ENCODE data around the gene DOK7. TPM values are rescaled to one million over a fixed set of nuclear protein-coding genes. Genes with fewer than 3 reads are reported as not detected.

The DOK7 gene
- total RNA-seq, 4 donors from 2014 or later, result not detected

DNA sequence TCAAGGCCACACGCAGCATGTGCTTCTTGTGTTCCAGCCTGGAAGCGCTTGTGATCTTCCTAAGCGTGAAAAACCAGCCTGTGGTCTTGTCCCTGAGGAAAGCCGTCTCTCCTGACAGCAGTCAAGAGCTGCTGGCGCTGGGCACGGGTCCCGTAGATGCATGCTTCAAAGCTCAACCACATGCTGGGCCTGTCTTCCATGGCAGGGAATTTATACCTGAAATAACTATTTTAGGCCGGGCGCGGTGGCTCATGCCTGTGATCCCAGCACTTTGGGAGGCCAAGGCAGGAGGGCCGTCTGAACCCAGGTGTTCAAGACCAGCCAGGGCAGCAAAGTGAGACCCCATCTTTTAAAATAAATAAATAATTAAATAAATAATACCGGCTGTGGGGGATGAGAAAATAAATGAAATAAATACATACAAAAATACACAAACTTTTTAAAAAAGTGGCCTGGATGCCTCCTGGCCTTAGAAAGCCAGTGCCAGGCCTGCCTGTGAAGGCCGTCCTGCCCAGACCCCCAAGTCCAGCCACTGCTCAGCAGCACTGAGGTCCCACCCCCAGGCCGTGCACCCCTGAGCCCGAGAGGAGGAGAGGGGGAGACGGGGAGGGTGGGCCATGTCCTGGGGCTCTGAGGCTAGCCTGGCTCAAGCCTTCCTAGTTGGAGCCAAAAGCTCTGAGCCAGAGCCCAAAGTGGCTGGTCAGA is 58.7 kb downstream of the DOK7 start:
- TF ChIP-seq, protein P1, sequence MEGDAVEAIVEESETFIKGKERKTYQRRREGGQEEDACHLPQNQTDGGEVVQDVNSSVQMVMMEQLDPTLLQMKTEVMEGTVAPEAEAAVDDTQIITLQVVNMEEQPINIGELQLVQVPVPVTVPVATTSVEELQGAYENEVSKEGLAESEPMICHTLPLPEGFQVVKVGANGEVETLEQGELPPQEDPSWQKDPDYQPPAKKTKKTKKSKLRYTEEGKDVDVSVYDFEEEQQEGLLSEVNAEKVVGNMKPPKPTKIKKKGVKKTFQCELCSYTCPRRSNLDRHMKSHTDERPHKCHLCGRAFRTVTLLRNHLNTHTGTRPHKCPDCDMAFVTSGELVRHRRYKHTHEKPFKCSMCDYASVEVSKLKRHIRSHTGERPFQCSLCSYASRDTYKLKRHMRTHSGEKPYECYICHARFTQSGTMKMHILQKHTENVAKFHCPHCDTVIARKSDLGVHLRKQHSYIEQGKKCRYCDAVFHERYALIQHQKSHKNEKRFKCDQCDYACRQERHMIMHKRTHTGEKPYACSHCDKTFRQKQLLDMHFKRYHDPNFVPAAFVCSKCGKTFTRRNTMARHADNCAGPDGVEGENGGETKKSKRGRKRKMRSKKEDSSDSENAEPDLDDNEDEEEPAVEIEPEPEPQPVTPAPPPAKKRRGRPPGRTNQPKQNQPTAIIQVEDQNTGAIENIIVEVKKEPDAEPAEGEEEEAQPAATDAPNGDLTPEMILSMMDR (IDR thresholded peaks at IDR 0.05; ENCODE audit: low read depth), result no peak

DNA sequence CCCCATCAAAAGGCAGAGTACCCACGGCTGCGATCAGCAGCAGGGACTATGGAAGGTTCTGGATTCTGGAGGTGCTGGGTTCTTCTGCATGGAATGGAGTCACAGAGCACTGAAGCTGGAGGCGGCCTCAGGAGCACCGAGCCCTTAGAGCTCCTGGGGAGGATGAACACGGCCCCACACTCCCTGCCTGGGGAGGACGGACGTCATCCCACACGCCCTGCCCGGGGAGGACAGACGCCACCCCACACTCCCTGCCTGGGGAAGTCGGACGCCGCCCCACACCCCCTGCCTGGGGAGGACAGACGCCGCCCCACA is 59.2 kb downstream of the DOK7 start:
- TF ChIP-seq, protein P1 (IDR thresholded peaks at IDR 0.05; ENCODE audit: low read depth), result no peak

DNA sequence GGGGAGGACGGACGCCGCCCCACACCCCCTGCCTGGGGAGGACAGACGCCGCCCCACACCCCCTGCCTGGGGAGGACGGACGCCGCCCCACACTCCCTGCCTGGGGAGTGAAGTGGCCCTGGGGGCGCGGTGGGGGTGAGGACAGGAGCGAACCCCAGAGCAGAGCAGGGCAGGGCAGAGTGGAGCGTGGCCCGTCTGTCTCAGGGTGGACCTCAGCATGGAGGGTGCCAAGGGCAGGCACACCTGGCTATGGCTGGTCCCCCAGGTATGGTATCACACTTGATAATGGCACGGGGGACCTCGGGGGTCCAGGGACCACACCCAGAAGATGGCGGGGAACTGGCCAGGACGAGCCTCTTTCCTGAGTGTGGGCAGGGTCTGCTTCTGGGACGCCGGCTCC is 59.5 kb downstream of the DOK7 start:
- TF ChIP-seq, protein P1 (IDR thresholded peaks at IDR 0.05; ENCODE audit: low read depth), result no peak

DNA sequence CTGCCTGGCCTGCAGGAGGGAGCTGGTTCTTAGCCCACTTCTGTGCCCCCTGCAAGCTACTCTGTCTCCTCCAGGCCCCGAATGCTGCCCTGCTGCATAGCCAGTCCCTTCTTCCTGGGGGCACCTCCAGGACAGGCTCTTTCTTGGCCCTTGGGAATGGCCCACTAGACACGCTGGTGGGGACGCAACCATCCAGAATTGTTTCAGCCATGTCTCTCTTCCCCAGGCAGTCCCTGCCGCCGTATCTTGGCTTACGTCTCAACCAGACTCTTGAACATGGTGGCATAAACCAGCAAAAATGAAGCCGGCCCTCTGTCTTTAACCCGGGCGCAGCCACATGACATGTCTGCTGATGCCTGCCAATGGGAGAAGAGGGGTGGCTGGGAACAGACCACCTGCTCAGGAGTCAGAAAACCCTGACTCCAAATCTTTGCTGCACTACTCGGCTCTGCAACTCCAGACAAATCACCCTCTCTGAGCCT is 60.1 kb downstream of the DOK7 start:
- TF ChIP-seq, protein P1 (IDR thresholded peaks at IDR 0.05; ENCODE audit: low read depth), result no peak

DNA sequence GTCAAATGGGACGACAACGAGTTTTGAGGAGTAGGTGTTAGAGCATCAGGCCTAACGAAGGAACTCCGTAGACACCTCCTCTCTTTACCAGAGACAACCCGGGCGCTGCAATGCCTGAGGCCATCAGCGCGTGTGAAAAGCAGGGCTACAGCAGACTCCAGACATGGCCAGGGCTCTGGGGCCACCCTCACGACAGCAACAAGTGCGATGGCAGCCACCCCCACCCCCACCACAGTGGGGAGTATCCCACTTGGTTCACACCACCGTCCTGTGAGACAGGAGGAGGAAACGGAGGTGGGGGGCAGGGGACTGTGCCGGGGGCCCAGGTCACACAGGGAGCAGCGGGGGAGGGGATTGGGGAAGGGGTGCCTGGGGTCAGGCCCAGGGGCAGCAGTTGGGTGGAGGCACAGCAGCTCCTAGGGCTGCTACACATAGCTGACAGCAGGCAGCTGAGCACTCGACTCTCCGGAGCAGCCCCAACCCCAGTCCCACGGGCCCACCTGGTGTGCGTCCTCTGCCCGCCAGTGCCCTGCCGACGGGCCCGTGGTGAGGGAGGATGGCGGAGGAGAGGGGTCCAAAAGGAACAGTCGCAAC is 60.6 kb downstream of the DOK7 start:
- TF ChIP-seq, protein P1 (IDR thresholded peaks at IDR 0.05; ENCODE audit: low read depth), result no peak

DNA sequence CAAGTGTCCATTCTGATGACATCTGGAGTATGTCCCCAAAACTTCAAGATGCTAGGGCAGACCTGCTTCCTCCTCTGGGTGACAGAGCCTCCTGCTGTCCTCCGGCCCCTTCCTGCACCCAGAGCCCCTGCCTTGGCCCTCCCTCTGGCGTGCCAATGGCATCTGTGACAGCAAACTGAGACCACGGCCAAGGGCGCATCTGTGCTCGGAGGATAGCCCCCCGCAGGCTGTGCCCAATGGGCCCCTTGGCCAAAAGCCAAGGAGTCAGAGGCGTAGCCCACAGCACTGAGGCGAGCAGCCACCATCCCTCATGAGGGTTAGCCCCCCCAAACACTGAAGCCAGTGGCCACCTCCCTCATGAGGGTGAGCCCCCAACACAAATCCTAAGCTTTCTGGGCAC is 61.2 kb downstream of the DOK7 start:
- TF ChIP-seq, protein P1 (IDR thresholded peaks at IDR 0.05; ENCODE audit: low read depth), result no peak

DNA sequence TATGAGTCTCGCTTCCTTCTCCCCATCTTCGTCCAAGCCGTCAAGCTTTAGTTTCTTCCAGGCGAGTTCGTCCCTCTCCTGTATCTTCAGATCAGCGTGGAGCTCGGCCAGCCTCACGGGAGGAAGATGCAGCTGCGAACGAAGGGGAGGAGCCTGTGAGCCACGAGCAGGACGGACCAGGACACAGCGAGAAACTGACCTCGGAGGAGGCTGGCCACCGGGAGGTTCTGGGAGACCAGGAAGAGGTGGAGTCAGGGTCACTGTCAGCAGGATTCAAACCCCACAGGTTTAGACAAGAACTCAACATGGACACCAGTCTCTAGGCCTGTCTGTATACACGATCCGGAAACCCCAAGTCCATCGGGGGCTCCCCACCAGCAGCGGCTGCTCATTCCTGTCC is 61.8 kb downstream of the DOK7 start:
- TF ChIP-seq, protein P1 (IDR thresholded peaks at IDR 0.05; ENCODE audit: low read depth), result no peak
